K562 (cell line): ENCODE measurements around the gene NQO2. TPM values are rescaled to one million over a fixed set of nuclear protein-coding genes. Genes with fewer than 3 reads are reported as not detected.

Experiments
- HDAC2 ChIP-seq: fragments of 450-650 bp; IDR thresholded peaks from 2 replicates; pipeline ENCODE4 v1.6.1; 2016; ENCODE audit warnings: mild to moderate bottlenecking
- SMARCA5 ChIP-seq: fragments of 450-650 bp; IDR thresholded peaks from 2 replicates; pipeline ENCODE4 v1.6.1; 2016
- polyA plus RNA-seq, 8 experiments: library from polyadenylated mRNA; depleted of rRNA in 4 of 8; stranded (reverse) in 5 of 8; unstranded in 3 of 8; fragments of >200 nt; fragmentation: Nextera tagmentation in 2 of 8; fragmentation: Illumina TruSeq in 1 of 8; extraction: Ambion mirVana in 2 of 8; extraction: Trizol in 1 of 8; gene quantifications; 2 replicates each; pipeline versions ENCODE4 v1.2.1 to v1.2.3, GENCODE V29; 2011 to 2014; ENCODE audit warnings: inconsistent platforms in 1 of 8, missing spikeins in 1 of 8
- total RNA-seq, 7 experiments: library from RNA; depleted of rRNA in 6 of 7; stranded (reverse); fragments of >200 nt in 6 of 7; fragmentation: Illumina TruSeq in 2 of 7; extraction: Trizol in 2 of 7; gene quantifications; 2 replicates each; pipeline versions ENCODE4 v1.2.1 to v1.2.3, GENCODE V29; 2011 to 2021; ENCODE audit warnings: low replicate concordance in 1 of 7
- TF ChIP-seq, protein P1 (sequence below): fragments of 450-650 bp; IDR thresholded peaks from 2 replicates; pipeline ENCODE4 v1.6.1; 2017; ENCODE audit warnings: antibody characterized with exemption, mild to moderate bottlenecking
- TF ChIP-seq, protein P2 (sequence below): fragments of 150-350 bp; conservative IDR thresholded peaks from 2 replicates; pipeline ENCODE4 v1.6.1; 2014; ENCODE audit warnings: low read length
- TF ChIP-seq, protein P3 (sequence below): fragments of 250-450 bp; sonication (Bioruptor Pico); IDR thresholded peaks from 2 replicates; pipeline ENCODE4 v1.5.0; 2020; ENCODE audit warnings: mild to moderate bottlenecking, borderline replicate concordance
- TF ChIP-seq, protein P4 (sequence below): fragments of 250-450 bp; sonication (Bioruptor Pico); IDR thresholded peaks from 2 replicates; pipeline ENCODE4 v1.8.0; 2022; ENCODE audit warnings: moderate library complexity, mild to moderate bottlenecking, inconsistent platforms
- TF ChIP-seq, protein P5 (sequence below): fragments of 450-650 bp; formaldehyde crosslinking; IDR thresholded peaks from 2 replicates; pipeline ENCODE4 v1.4.0; 2020; ENCODE audit warnings: mild to moderate bottlenecking, moderate library complexity

The NQO2 gene
- total and polyA plus RNA-seq, 9 of the 15 experiments (the other 6 are each of a cell fraction or from before 2014, with no cell fraction given) = 54.6 to 214 (median 116) TPM

DNA sequence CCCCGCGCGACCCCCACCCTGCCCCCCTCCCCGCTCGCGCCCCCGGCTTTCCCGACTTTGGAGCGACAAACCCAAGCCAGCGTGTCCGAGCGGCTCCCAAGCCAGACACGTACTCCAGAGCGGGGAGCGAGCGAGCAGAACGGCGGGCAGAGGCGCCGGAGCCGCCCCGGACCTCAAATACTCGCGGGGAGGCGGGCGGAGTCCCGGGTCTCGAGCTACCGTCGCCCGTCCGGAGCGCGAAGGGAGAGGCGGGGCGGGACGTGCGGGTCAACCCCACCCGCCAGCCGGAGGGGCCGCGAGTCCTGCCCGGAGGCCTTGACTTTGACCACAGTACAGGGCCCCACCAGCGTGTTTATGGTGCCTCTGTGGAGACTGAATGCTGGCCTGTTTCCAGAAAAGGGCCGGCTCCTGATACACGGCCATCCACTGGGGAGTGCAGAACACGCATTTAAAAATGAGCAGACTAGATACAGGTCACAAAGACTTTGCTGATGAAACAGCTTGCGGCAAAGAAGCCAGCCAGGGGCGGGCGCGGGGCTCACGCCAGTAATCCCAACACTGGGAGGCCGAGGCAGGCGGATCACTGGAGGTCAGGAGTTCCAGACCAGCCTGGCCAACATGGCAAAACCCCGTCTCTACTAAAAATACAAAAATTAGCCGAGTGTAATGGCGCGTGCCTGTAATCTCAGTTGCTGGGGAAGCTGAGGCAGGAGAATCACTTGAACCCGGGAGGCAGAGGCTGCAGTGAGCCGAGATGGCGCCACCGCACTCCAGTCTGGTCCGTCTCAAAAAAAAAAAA lies 28.1 kb upstream of the NQO2 start, which contains the start of gene SERPINB6 (continued):
- TF ChIP-seq, protein P1, sequence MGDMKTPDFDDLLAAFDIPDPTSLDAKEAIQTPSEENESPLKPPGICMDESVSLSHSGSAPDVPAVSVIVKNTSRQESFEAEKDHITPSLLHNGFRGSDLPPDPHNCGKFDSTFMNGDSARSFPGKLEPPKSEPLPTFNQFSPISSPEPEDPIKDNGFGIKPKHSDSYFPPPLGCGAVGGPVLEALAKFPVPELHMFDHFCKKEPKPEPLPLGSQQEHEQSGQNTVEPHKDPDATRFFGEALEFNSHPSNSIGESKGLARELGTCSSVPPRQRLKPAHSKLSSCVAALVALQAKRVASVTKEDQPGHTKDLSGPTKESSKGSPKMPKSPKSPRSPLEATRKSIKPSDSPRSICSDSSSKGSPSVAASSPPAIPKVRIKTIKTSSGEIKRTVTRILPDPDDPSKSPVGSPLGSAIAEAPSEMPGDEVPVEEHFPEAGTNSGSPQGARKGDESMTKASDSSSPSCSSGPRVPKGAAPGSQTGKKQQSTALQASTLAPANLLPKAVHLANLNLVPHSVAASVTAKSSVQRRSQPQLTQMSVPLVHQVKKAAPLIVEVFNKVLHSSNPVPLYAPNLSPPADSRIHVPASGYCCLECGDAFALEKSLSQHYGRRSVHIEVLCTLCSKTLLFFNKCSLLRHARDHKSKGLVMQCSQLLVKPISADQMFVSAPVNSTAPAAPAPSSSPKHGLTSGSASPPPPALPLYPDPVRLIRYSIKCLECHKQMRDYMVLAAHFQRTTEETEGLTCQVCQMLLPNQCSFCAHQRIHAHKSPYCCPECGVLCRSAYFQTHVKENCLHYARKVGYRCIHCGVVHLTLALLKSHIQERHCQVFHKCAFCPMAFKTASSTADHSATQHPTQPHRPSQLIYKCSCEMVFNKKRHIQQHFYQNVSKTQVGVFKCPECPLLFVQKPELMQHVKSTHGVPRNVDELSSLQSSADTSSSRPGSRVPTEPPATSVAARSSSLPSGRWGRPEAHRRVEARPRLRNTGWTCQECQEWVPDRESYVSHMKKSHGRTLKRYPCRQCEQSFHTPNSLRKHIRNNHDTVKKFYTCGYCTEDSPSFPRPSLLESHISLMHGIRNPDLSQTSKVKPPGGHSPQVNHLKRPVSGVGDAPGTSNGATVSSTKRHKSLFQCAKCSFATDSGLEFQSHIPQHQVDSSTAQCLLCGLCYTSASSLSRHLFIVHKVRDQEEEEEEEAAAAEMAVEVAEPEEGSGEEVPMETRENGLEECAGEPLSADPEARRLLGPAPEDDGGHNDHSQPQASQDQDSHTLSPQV = peak; percentile 84
- TF ChIP-seq, protein P2, sequence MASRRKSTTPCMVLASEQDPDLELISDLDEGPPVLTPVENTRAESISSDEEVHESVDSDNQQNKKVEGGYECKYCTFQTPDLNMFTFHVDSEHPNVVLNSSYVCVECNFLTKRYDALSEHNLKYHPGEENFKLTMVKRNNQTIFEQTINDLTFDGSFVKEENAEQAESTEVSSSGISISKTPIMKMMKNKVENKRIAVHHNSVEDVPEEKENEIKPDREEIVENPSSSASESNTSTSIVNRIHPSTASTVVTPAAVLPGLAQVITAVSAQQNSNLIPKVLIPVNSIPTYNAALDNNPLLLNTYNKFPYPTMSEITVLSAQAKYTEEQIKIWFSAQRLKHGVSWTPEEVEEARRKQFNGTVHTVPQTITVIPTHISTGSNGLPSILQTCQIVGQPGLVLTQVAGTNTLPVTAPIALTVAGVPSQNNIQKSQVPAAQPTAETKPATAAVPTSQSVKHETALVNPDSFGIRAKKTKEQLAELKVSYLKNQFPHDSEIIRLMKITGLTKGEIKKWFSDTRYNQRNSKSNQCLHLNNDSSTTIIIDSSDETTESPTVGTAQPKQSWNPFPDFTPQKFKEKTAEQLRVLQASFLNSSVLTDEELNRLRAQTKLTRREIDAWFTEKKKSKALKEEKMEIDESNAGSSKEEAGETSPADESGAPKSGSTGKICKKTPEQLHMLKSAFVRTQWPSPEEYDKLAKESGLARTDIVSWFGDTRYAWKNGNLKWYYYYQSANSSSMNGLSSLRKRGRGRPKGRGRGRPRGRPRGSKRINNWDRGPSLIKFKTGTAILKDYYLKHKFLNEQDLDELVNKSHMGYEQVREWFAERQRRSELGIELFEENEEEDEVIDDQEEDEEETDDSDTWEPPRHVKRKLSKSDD = no peak
- TF ChIP-seq, protein P3, sequence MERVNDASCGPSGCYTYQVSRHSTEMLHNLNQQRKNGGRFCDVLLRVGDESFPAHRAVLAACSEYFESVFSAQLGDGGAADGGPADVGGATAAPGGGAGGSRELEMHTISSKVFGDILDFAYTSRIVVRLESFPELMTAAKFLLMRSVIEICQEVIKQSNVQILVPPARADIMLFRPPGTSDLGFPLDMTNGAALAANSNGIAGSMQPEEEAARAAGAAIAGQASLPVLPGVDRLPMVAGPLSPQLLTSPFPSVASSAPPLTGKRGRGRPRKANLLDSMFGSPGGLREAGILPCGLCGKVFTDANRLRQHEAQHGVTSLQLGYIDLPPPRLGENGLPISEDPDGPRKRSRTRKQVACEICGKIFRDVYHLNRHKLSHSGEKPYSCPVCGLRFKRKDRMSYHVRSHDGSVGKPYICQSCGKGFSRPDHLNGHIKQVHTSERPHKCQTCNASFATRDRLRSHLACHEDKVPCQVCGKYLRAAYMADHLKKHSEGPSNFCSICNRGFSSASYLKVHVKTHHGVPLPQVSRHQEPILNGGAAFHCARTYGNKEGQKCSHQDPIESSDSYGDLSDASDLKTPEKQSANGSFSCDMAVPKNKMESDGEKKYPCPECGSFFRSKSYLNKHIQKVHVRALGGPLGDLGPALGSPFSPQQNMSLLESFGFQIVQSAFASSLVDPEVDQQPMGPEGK = no peak
- TF ChIP-seq, protein P4, sequence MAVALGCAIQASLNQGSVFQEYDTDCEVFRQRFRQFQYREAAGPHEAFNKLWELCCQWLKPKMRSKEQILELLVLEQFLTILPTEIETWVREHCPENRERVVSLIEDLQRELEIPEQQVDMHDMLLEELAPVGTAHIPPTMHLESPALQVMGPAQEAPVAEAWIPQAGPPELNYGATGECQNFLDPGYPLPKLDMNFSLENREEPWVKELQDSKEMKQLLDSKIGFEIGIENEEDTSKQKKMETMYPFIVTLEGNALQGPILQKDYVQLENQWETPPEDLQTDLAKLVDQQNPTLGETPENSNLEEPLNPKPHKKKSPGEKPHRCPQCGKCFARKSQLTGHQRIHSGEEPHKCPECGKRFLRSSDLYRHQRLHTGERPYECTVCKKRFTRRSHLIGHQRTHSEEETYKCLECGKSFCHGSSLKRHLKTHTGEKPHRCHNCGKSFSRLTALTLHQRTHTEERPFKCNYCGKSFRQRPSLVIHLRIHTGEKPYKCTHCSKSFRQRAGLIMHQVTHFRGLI (CRISPR knock-in tag) = peak; percentile 73; the same call in 1 of the 2 replicates
- TF ChIP-seq, protein P5, sequence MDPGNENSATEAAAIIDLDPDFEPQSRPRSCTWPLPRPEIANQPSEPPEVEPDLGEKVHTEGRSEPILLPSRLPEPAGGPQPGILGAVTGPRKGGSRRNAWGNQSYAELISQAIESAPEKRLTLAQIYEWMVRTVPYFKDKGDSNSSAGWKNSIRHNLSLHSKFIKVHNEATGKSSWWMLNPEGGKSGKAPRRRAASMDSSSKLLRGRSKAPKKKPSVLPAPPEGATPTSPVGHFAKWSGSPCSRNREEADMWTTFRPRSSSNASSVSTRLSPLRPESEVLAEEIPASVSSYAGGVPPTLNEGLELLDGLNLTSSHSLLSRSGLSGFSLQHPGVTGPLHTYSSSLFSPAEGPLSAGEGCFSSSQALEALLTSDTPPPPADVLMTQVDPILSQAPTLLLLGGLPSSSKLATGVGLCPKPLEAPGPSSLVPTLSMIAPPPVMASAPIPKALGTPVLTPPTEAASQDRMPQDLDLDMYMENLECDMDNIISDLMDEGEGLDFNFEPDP (CRISPR knock-in tag) = no peak
- TF ChIP-seq HDAC2 (peak; percentile 78; the same call in 1 of the 2 replicates), SMARCA5 (no peak)
